ENCODE results near the gene ZNF180.
"Not testable (repeated sequence)": the region's sequence is repeated elsewhere in the genome, so short reads cannot be mapped to it uniquely, and the experiment has no call there.

ZNF180 gene

DNA sequence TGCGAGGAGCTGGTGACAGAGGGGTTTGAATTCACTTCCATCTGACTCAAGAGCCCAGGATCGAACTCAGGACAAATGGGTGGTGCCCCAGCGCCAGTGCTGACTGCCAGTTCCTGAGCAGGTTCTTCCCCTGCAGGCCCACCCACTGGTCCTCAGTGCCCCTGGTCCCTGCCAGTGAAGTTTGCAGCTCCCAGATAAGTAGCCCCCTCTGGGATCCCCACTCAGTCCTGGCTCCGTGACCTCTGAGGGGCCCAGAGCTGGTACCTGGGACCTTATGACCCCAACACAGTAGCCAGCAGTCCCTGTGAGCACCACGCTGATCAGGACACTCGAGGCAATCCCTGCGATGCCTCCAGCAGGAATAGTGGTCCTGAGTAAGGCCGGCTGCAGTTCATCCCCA, 40.4 kb upstream of the ZNF180 start:
- no peak for TF ChIP-seq CTCF (IDR thresholded peaks at IDR 0.05; ENCODE audit: unreplicated experiment in 3 of 3)
- no peaks in the 10 kb centered on the region for H3K4me1 Mint-ChIP-seq
- H3K36me3 Mint-ChIP-seq (ENCODE audit: low read depth): no peaks in the 10 kb centered on the region
- no peak overlapping the region for H3K4me3 Mint-ChIP-seq
- no peak overlapping the region for H3K27ac Mint-ChIP-seq
- H3K9me3 Mint-ChIP-seq: peaks cover 2% of the 10 kb centered on the region
- peaks cover 34% of the 10 kb centered on the region for H3K27me3 Mint-ChIP-seq (ENCODE audit: low read depth)

GRCh38 chr19:44539991-44540390, 39.7 kb upstream of the ZNF180 start:
- Mint-ChIP-seq H3K27ac (no peak overlapping the region), H3K27me3 (ENCODE audit: low read depth) (peaks cover 34% of the 10 kb centered on the region), H3K4me1 (no peaks in the 10 kb centered on the region), H3K4me3 (no peak overlapping the region), H3K36me3 (ENCODE audit: low read depth) (no peaks in the 10 kb centered on the region), H3K9me3 (peaks cover 6% of the 10 kb centered on the region)
- TF ChIP-seq CTCF (IDR thresholded peaks at IDR 0.05; ENCODE audit: unreplicated experiment in 3 of 3): no peak

DNA sequence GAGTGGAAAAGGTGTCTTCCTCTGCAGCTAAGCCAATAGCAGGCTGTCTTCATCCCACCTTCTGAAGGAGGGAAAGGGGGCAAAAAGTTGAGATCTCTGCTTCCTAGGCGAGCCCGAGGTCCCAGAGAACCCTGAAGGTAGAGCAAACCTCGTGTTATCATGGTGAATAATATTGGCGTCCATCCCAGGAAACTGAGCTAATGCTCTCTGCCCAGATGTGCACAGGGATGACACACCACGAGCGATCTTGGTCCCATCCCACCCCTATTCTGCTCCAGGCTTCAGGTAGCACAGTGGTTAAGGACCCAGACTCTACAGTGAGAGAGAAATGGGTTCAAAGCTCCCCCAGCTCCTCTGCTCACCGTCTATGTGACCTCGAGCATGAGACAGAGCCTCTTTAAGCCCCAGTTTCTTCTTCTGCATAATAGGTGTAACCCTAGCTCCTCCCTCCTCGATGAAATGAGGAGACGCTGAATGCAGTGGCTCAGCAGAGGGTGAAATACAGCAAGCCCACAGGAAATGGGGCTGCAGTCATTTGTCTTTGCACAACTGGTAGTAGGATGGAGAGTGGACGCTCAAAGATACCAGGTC, 39.0 kb upstream of the ZNF180 start:
- no peaks in the 10 kb centered on the region for H3K36me3 Mint-ChIP-seq (ENCODE audit: low read depth)
- no peaks in the 10 kb centered on the region for H3K4me1 Mint-ChIP-seq
- TF ChIP-seq CTCF (IDR thresholded peaks at IDR 0.05; ENCODE audit: unreplicated experiment in 3 of 3): no peak
- H3K9me3 Mint-ChIP-seq: peaks cover 6% of the 10 kb centered on the region
- no peak overlapping the region for H3K4me3 Mint-ChIP-seq
- H3K27ac Mint-ChIP-seq: no peak overlapping the region
- peaks cover 30% of the 10 kb centered on the region for H3K27me3 Mint-ChIP-seq (ENCODE audit: low read depth)

DNA sequence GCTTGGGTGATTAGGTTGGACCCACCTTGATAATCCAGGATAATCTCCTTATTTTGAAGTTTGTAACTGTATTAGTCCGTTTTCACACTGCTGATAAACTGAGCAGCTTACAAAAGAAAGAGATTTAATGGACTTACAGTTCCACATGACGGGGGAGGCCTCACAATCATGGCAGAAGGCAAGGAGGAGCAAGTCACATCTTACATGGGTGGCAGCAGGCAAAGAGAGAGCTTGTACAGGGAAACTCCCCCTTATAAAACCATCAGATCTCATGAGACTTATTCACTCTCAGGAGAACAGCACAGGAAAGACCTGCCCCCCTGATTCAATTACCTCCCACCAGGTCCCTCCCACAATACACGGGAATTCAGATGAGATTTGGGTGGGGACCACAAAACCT, 35.0 kb upstream of the ZNF180 start:
- H3K36me3 Mint-ChIP-seq (ENCODE audit: low read depth); H3K9me3 Mint-ChIP-seq; H3K4me1 Mint-ChIP-seq; H3K4me3 Mint-ChIP-seq; H3K27ac Mint-ChIP-seq: not testable (repeated sequence)
- H3K27me3 Mint-ChIP-seq (ENCODE audit: low read depth): peaks cover 39% of the 10 kb centered on the region

GRCh38 chr19:44532819-44533218, 32.5 kb upstream of the ZNF180 start:
- Mint-ChIP-seq H3K36me3 (ENCODE audit: low read depth) (no peaks in the 10 kb centered on the region), H3K9me3 (peaks cover 6% of the 10 kb centered on the region), H3K4me1 (no peaks in the 10 kb centered on the region), H3K27me3 (ENCODE audit: low read depth) (peaks cover 50% of the 10 kb centered on the region), H3K27ac (no peak overlapping the region), H3K4me3 (no peak overlapping the region)
- no peak for TF ChIP-seq CTCF (IDR thresholded peaks at IDR 0.05; ENCODE audit: unreplicated experiment in 3 of 3)

DNA sequence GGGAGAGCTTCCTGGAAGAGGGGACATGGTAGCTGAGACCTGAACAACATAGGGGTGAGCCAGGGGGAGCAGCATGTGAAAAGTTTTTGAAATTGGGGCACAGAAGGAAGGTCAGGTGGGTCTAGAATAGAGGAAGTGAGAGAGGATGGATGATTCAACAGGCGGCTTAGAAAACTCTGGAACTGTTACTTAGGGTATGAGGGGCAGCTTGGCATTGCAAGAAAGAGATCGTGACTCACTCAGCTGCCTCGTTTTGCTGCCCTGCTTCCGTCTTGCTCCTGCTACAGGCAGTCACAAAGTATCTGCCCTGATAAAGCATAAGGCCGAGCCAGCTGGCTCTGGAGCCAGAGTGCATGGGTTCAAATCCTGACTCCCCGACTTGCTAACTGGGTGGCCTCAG, 30.5 kb upstream of the ZNF180 start:
- Mint-ChIP-seq H3K27ac (no peak overlapping the region), H3K4me1 (no peaks in the 10 kb centered on the region), H3K27me3 (ENCODE audit: low read depth) (peaks cover 46% of the 10 kb centered on the region)

More for the DNA sequence above, 30.5 kb upstream of the ZNF180 start:
- H3K9me3 Mint-ChIP-seq: peaks cover 6% of the 10 kb centered on the region
- no peak overlapping the region for H3K4me3 Mint-ChIP-seq
- no peak for TF ChIP-seq CTCF (IDR thresholded peaks at IDR 0.05; ENCODE audit: unreplicated experiment in 3 of 3)
- no peaks in the 10 kb centered on the region for H3K36me3 Mint-ChIP-seq (ENCODE audit: low read depth)
